HG03457 (cell line): ENCODE measurements around the gene TRIM46.

ENCODE experiments used
- ATAC-seq: cut with Tn5 transposase; IDR thresholded peaks from one replicate; pipeline ENCODE4 v1.9.1; 2021; ENCODE audit warnings: moderate number of reproducible peaks; ENCODE audit not compliant: unreplicated experiment

Gene TRIM46

GRCh38 chr1:155170806-155171205 lies 2.8 kb upstream of the TRIM46 start:
- ATAC-seq: no peak

GRCh38 chr1:155171836-155172731 lies 1.6 kb upstream of the TRIM46 start:
- ATAC-seq: no peak

- ATAC-seq: peak; percentile 53
These were observed 744 bp upstream of the TRIM46 start, which contains the start of gene KRTCAP2 for GRCh38 chr1:155172732-155173477. Gene KRTCAP2 (minus strand): TSS chr1:155173304. CDS start chr1:155173224, 80 bp downstream.

- ATAC-seq: no peak
These were observed 953 bp downstream of the TRIM46 start for GRCh38 chr1:155174324-155175280.

GRCh38 chr1:155175281-155175926 lies 1.8 kb downstream of the TRIM46 start:
- no peak for ATAC-seq

GRCh38 chr1:155175927-155176371 lies 2.3 kb downstream of the TRIM46 start:
- ATAC-seq: no peak

GRCh38 chr1:155176544-155177071 lies 3.0 kb downstream of the TRIM46 start:
- ATAC-seq: no peak

- ATAC-seq: no peak
These were observed 3.7 kb downstream of the TRIM46 start for GRCh38 chr1:155177192-155177917.

- no peak for ATAC-seq
These were observed 4.3 kb downstream of the TRIM46 start for GRCh38 chr1:155177918-155178281.

- no peak for ATAC-seq
These were observed 4.9 kb downstream of the TRIM46 start for GRCh38 chr1:155178441-155179111.

GRCh38 chr1:155179112-155180031 lies 5.7 kb downstream of the TRIM46 start:
- ATAC-seq: no peak

GRCh38 chr1:155181371-155182051 lies 7.9 kb downstream of the TRIM46 start:
- no peak for ATAC-seq

- ATAC-seq: no peak
These were observed 8.5 kb downstream of the TRIM46 start for GRCh38 chr1:155182052-155182550.

- no peak for ATAC-seq
These were observed 10.1 kb downstream of the TRIM46 start for GRCh38 chr1:155183775-155184221.

- ATAC-seq: no peak
These were observed 10.7 kb downstream of the TRIM46 start for GRCh38 chr1:155184351-155184811.

- ATAC-seq: peak; percentile 67
These were observed 11.5 kb downstream of the TRIM46 start for GRCh38 chr1:155184835-155185782.
